AG08395 (cell line): ENCODE measurements around the gene NOM1.

Experiments
- DNase-seq: peaks from one replicate; pipeline ENCODE4 v3.0.0; 2012; ENCODE audit warnings: mixed read lengths, low spot score

Gene NOM1

DNA sequence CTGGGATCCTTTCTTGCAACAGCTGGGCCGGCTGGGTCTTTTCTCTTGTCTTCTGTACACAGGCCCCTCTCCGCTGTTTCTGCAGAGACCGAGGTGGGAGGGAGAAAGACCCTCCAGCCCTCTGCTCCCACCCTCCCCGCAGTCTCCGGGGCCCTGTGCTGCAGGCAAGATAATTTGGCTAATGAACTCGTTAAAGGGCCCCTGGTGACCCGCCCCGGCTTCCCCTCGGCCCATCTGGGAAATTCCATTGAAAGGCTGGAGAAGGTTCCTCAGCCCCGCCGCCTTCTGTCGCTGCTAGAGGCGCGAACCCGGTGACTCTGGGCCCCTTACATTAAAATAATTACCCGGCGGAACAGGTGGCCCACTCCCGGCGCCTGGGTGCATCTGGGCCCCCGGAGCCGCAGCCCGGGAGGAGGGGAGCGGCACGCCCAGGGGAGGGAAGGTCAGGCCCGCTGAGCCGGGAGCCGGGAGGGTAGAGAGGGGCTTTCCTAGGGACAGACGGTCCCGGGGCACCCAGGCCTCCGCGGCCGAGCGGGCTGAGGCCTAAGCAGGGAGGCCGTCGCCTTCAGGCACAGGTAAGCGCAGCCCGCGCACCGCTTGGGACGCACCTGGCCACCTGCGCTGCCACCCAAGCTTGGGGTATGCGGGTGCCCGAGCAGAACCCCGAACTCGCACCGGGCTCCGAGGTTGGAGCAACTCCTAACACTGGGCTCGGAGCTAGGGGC, 68.3 kb downstream of the NOM1 start:
- DNase-seq, result no peak

DNA sequence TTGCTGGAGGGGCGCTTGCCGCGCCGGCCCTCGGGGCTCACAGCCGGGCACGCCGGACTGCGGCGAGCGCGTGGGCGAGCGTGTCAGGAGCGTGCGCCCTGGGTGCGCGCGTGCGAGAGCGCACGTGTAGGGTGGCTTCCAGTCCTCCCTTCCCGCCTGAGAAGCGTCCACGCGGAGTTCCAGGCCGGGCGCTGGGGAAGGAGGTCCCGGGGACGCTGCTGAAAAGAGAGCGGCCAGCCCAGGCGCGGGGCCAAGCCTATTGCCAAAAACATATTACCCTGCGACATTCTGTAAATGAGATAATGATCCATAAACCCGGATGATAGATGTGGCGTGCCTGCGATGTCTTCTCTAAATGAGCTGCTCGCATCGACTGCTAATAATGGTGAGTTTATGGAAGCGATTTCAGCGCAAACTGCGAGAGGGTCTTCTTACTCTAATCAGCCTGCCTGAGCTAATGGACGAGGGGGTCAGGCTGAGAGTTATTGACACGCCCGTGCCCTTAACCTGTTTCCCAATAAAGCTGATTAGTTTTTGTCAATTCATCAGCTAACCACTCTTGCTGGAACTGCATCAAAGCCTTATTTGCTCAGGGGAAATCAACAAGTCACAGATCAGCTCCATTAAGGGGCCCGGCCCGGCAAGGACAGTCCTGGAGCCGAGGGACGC, 69.0 kb downstream of the NOM1 start:
- DNase-seq, result no peak

DNA sequence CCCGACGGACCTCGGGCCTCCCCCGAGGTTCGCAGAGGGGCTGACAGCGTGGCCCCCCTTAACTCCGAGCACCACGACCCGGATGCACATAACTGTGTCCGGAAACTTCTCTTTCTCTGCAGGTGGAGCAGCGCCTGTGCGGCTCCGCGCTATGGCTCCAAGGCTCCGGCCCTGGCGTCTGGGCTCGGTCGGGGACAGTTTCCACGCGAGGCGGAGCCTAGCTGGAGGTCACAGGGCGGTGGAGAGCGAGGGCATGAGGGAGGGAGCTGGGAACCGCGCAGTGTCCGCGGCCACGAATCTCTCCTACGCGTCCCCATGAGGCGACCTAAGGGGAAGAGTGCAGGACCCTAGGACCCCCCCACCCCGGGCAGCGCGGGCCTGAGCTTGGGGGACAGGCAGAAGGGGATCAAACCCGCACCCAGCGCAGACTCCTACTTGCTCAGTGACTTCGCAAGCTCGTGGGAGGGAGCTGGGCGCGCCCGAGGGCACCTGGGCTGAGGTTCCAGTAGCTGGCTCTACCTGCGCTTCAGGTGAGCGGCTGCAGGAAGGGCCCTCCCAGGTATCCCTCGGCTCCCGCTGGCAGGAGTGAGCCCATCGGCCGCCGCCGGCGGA, 69.6 kb downstream of the NOM1 start:
- DNase-seq, result no peak

DNA sequence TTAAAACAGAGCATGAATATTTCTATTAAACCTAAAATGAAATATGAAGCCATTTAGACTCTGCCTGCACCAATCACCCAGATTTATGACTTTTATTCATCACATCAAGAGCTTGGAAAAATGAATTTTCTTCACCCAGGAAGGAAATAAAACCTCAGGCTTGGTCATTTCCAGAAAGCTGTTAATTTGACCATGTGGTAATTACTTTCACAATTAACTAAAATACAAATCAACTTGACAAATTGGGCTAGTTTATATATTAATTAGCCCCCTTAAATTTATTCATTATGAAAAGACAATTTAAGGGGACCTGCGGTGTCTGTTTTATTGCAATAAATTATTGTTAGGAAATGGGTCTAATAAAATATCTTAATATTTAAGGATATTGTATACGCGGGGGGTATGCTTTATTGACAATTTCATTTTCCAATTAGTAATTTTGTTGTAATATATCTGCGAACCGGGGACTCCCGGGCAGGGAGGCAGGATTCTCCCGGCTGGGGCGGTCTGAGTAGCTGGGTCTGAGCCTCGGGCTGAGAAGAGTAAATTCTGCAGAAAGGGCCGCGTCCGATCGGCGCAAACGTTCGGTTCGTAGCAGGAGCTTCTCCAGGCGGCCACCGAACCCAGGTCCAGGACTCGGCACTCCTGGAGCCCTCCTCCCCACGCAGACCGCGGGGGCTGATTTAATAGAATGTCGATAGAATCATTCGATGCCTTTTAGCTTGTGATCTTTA, 70.4 kb downstream of the NOM1 start:
- no peak for DNase-seq

DNA sequence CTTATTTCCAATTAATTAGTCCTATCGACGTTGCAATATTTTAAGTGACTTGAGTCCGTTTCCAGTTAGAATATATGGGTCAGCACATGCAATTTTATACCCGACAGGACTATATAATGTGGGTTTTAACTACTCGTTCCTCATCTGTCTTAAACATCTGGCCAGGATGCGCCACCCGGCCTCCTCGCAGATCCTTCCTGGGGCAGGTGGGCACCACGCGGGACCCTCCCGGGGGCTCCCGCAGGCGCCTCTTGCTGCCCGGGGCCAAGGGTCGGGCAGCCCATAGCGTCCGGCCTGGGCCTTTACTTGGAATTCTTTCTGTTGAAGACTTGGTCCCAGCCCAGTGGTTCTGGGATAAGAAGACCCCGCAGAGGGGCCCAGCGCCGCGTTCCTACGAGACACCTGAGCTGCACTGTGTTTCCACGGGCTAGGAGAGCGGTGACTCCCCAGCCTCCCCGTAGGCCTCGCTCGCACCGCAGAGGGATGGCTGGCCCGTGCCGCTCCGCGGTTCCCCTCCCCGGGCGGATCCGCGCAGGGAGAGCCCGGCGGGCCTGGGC, 71.1 kb downstream of the NOM1 start:
- no peak for DNase-seq

DNA sequence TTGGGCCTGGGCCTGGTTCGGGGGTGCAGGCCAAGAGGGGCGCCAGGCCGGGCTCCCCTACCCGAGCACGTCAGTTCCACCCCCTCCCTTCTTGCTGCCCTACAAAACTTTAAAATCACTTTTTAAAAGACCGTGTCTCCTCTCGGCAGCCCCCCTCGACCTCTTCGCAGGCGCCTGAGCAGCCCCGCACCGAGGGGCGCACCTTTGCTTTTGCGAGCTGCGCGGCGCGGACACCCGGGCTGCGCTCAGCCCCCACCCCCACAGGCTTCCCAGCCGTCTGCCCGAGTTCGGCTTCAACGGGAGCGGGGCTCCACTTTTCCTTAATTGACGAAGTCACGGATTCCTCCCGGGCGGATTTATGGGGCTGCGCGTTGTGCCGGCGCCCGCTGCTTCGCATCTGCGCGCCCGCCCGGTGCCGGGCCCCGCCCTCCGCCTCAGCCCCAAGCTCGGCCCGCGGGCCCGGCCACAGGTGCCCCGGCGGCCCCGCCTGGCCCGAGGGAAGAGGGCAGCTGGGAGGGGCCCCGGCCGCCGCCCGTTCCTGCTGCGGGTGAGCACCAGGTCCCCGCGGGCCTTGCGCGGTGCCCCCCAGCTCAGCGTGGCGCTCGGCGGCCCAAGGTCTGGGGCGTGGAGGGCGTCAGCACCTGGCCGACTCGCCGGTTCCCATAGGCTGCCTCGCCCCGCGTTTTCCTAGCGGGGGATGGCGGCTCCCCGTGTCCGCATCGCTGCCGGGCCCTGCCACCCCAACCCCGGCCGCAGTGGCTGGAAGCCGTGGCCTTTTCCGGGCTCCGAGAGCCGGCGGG, 71.8 kb downstream of the NOM1 start:
- no peak for DNase-seq

DNA sequence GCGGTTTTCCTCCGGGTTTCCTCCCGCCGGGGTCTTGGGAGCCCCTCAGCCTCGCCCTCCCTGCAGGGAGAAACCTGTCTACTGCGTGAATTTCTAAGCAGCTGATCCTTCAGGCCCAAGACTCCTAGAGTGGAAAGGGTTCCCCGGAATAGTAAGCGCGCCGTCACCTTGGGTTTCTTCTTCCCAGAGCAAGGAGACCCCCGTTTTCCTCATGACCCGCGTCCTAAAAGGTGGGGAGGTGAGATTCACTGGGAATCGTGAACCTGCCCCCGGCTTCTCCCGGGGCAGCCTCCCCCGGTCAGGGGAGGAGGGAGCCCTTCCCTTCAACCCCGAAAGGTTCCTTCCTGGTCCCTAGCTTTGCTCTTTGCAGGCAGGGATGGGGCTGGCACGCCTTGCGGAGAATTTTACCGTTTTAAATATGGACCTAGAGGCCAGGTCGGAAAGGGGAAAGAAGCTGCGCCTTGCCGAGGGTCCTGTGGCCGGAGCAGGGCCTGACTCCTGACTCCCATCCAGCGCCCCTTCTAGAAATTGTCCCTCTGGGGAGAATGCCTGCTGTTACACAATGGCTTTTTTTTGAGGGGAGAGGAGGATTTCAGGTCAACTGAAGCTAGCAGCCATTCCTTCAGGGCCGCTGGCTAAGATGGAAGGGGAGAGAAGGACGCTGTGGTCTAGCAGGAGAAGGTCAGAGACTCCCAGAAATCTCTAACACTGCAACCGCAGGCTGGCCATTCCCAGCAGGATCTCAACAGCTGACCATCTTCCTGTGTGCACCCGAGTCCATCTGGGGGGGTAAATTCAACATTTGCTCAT, 72.6 kb downstream of the NOM1 start:
- no peak for DNase-seq
